Fibroblast of pulmonary artery (primary cell): ENCODE data around the gene RHOT2.
A peak's percentile ranks its signal among the peaks of the same experiment; 100 is the strongest.

Experiments
- DNase-seq: peaks from one replicate; pipeline ENCODE4 v3.0.0-alpha.2; 2010; ENCODE audit warnings: low read depth
- H3K4me3 ChIP-seq: replicated peaks from 2 replicates; pipeline ENCODE4 v1.5.1; 2011; ENCODE audit warnings: low read depth, mild to moderate bottlenecking, control low read depth, low read length, moderate library complexity
- CTCF ChIP-seq: IDR thresholded peaks from 2 replicates; pipeline ENCODE4 v1.5.1; 2011; ENCODE audit warnings: mild to moderate bottlenecking, control low read depth, low read length, inconsistent platforms; ENCODE audit errors: missing control alignments

The RHOT2 gene

DNA sequence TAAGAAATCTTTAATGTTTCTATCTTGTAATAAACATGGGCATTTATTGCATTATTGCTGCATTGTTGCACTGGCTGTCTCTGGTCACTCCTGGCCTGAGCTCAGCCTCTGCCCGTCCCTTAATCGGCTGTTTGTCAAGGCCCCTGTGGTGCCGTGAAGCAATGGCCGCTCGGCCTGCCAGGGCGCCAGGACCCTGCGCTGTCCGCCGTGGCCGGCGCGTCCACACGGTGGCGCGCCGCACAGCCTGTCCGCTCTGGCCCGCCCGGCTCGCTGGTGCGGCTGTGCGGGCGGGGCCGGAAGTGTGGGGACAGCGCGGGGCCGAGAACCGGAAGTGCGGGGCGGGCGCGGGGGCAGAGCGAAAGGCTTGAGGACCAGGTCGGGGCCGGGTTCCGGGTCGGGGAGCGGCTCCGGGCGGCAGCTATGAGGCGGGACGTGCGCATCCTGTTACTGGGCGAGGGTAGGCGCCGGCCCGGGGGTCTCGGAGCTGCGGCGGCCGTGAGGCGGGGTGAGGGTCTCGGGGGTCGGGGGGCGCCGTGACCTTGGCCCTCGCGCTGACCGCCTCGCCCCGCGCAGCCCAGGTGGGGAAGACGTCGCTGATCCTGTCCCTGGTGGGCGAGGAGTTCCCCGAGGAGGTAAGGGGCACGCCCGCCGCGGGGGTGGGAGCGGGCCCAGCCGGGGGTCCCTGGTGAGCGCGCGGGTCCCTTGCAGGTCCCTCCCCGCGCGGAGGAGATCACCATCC is at the start of gene RHOT2:
RHOT2 (plus strand) TSS at position 353 of the 739 bp plus-strand sequence; CDS start at position 421, 68 bp downstream.
- peak; percentile 90 for DNase-seq
- peak within 1 kb of the TSS; percentile 79 for H3K4me3 ChIP-seq
- peak; percentile 34 for TF ChIP-seq CTCF

DNA sequence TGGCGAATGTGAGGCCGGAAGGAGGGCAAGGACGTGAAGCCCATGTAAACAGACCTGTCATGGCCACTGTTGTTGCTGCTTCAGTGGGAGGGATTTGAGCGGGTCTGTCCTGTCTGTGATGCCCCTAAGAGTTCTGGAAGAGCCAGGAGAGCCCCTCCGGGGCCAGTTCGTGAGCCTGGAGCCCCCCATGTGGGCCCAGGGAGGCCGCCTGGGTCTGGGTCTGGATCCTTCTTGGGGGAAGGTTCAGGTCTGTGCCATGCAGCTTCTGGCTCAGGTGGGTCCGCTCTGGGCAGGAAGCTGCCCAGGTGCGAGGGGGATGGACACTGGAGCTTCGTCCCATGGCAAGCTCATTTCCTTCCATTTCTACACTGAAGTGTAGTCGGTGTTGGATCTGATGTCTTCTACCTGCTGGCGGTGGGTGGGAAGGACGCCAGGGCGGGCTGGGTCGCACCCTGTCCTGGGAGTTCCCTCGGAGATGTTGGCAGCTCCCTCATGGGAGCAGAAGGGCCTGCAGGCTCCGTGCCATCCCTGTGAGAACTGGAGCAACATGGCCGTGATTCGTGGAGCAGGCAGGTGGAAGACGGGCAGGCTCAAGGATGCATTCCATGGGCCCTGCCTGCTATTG is 48.3 kb upstream of the RHOT2 start:
- no peak overlapping the region for H3K4me3 ChIP-seq
- DNase-seq, result no peak
- no peak for TF ChIP-seq CTCF

GRCh38 chr16:620700-621525 is 47.0 kb upstream of the RHOT2 start:
- no peak for TF ChIP-seq CTCF
- DNase-seq, result no peak
- no peak overlapping the region for H3K4me3 ChIP-seq

DNA sequence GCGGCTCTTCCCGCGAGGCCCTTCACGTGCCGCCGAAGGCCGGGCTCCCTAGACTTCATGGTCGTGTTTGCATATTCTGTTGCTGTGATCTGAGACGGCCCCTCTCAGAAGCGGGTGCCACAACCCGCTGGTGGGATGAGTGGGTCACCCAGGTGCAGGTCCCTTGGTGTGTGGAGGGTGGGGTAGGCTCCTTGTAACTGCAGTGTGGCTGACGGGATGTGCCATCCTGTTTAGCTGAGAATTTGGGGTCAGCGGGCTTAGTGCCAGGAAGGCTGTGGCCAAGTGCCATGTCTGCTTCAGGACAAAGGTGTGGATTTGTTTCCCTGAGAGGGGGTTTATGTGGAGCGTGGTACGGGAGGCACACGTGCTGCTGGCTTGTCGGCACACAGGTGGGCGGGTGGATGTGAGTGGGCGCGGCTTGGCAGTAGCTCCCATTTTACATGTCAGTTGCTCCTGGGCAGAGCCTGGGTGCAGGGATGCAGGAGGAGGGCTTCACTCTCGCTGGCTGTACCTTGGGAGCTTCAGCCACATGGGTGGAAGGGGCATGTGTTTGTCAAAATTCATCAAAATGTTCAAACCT is 46.3 kb upstream of the RHOT2 start:
- DNase-seq, result no peak
- TF ChIP-seq CTCF, result no peak
- no peak overlapping the region for H3K4me3 ChIP-seq

DNA sequence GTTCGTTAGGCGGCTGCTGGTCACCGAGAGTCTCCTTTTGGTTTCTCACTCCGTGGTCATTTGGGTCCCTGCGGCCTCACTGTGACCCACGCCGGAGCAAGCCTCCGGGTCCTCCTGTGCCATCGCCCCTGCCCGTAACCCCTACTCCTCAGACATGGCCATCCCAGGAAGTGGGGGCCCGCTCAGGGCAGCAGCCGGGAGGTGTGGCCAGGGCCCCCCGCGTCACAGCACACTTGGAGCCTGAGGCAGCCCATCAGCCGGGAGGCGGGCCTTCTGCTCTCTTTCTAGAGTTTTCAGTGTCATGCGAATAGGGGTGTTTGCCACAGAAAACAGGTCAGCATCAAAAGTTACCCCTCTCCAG is 45.0 kb upstream of the RHOT2 start:
- DNase-seq, result no peak
- H3K4me3 ChIP-seq, result no peak overlapping the region
- no peak for TF ChIP-seq CTCF

- no peak for DNase-seq
- H3K4me3 ChIP-seq, result no peak overlapping the region
- no peak for TF ChIP-seq CTCF
Measured at GRCh38 chr16:624526-625070, 43.3 kb upstream of the RHOT2 start.
